Muscle of arm (tissue), 12 donors: ENCODE results near the gene TRIM8. TPM values are rescaled to one million over a fixed set of nuclear protein-coding genes. Genes with fewer than 3 reads are reported as not detected.
"Not testable (repeated sequence)": the region's sequence is repeated elsewhere in the genome, so short reads cannot be mapped to it uniquely, and the experiment has no call there.

Experiments used
- DNase-seq: peaks from one replicate; pipeline ENCODE4 v3.0.0-alpha.2; 2013
- polyA plus RNA-seq, 12 donors: library from polyadenylated mRNA; unstranded; fragments of 120-200 nt; gene quantifications; one replicate each; pipeline ENCODE4 v1.2.1, GENCODE V29; 2013; ENCODE audit not compliant: insufficient read length in 12 of 12

TRIM8 gene
- polyA plus RNA-seq, 12 donors, result 60.8 to 367 (median 74.1) TPM

DNA sequence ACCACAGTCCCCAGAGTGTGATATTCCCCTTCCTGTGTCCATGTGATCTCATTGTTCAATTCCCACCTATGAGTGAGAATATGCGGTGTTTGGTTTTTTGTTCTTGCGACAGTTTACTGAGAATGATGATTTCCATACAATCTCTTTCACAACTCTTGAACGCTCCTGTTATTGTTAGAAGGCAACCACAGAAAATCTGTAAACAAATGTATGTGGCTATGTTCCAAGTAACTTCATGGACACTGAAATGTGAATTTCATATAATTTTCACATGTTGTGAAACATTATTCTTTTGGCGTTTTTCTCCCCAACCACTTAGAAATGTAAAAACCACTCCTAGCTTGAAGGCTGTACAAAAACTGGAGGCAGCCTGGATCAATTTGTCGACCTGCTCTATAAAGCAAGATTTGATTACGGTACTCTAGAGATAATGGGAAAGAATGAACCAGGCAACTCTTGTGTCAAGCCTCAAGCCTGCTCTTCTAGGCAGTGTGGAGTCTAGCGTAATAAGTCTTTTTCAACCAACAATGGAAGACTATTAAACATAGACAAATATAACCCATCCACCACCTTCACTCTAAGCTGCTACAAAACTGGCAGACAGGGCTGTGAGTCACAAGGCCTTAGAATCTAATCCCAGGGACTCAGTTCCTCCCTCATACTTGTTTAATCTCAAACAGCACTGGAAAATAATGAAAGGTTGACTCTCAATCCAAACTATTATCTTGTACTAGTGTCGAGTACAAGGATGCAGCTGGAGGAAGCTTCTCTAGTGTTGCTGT, 47.2 kb downstream of the TRIM8 start:
- DNase-seq, result no peak

DNA sequence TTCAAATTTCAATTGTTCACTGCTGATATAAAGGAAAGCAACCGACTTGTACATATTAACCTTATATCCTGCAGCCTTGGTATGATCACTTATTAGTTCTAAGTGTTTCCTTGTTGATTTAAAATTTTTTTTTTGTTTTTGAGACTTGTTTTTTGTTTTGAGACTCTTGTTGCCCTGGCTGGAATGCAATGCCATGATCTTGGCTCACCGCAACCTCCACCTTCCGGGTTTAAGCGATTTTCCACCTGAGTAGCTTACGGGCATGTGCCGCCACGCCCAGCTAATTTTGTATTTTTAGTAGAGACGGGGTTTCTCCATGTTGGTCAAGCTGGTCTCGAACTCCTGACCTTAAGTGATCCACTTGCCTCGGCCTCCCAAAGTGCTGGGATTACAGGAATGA, 51.1 kb downstream of the TRIM8 start:
- DNase-seq, result not testable (repeated sequence)

DNA sequence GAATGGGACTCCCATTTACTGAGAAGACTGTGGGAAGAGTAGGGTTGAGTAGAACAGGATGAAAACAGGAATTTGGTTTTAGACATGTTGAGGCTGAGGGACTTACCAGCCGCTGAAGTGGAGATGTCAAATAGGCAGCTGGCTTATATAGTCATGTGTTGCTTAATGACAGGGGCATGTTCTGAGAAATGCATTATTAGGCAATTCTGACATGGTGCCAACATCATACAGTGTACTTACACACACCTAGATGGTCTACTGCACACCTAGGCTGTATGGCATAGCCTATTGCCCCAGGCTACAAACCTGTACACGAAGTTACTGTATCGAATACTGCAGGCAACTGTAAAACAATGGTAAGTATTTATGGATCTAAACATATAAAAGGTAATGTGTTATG, 52.5 kb downstream of the TRIM8 start:
- DNase-seq, result no peak

DNA sequence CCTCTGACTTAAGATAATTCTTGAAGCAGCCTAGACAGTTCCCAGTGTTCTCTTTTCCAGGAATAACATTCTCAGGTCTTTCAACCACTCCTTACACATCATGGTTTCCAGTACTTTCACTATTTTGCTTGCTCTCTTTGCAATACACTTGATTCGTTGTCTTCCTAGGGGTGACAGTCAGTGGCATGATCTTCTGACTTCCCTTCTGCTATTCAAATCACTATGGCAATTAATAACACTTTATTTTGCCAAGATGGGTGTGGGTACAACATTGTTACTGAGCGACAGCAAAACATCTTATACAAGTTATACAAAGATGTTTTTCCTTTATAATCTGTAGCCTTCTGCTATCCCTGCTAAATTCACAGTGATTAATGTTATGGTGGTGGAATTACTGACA, 54.6 kb downstream of the TRIM8 start:
- DNase-seq, result no peak

DNA sequence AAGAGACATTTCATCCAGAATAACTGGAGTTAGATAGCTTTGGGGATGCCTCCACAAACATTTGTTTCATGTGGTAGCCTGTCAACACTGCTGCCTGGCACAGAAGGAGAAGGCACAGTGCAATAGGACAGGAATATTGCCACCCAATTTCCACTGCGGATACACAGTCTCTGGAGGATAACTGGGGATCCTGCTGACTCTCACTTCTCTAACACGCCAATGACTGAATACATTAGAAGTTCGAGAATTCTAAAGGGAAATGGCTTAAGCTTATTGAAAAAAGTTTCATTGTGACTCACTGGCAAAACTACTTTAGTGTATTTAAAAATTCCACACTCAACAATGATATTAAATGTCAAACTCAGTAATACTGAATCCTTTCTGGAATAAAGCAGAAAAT, 57.0 kb downstream of the TRIM8 start:
- DNase-seq, result no peak

DNA sequence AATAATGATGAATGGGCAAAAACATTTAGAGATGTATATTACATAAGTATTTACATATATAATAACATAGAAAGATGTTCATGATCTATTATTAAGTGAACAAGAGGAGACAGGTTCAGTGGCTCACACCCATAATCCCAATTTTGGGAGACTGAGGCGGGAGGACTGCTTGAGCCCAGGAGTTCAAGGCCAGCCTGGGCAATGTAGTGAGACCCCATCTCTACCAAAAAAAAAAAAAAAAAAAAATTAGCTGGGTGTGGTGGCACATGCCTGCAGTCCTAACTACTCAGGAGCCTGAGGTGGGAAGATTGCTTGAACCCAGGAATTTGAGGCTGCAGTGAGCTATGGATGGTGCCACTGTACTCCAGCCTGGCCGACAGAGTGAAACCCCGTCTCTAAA, 57.5 kb downstream of the TRIM8 start:
- no peak for DNase-seq

DNA sequence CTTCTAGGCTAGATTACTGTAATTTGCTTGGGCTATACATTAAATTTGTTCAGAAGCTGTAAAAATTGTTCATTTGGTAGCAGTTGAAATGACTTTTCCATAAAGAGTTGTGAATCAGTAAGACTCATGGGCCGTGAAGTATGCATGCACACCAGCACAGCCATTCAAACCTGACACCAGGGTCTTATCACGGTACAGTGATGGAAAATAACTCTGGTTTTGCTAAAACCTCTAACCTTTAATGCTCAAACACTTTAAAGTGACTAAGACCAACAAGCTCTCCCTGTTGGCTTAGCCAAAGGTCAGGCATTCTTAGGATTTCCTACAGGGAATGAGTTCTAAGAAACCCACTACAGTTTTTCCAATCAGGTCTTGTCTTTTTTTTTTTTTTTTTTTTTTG, 58.5 kb downstream of the TRIM8 start:
- no peak for DNase-seq

DNA sequence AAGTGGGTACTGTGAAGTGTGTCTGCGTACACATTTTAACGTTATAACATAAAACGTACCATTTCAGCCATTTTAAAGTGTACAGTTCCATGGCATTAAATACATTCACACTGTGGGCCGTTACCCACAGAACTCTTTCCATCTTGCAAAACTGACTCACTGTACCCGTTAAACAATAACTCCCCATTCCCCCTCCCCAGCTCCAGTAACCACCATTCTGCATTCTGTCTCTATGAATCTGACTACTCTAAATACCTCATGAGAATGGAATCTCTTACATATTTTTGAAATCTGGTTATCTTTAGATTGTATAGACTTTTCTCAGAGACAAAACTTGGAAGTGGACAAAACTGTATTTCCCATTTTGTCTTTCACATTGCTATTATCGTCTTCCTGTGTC, 60.6 kb downstream of the TRIM8 start:
- no peak for DNase-seq

DNA sequence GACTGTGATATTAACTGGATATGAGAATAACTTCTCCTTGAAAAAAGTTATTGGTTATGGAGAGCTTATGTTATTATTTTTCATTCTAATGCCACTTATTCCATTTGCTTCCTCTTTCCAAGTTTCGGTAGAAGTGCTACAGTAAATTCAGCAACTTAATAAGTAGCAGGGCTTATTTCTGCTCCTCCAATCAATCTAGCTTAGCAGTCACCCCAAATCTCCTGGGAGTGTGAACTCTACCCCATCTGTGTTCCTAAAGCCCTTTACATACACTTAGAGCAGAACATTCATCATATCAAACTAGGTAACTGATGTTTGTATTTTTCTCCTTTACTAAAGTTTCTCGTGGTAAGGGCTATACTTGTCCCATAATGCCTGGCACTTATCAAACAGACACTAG, 61.3 kb downstream of the TRIM8 start:
- no peak for DNase-seq

Other genes with a start within 250 kb of the TRIM8 start
- 10 to 100 TPM in 11 of 12 donors, not detected in 1; 11.2 to 29.2 (median 14.8) TPM for gene NFKB2, start 248.8 kb upstream of the TRIM8 start, polyA plus RNA-seq
- 10 to 100 TPM in 2 of 12 donors, 1 to 10 TPM in 9, not detected in 1; 2.6 to 25.8 (median 5.0) TPM for gene PSD, start 225.7 kb upstream of the TRIM8 start, polyA plus RNA-seq
- 1 to 10 TPM in 10 of 12 donors, not detected in 2; 2.6 to 7.2 (median 3.9) TPM for gene FBXL15, start 223.6 kb upstream of the TRIM8 start, polyA plus RNA-seq
- 10 to 100 TPM in 11 of 12 donors, not detected in 1; 35.7 to 58.9 (median 51.1) TPM for gene CUEDC2, start 211.9 kb upstream of the TRIM8 start, polyA plus RNA-seq
- under 1 TPM in 6 of 12 donors, not detected in 6; 0.11 to 0.39 (median 0.18) TPM for gene C10orf95, start 192.9 kb upstream of the TRIM8 start, polyA plus RNA-seq
- 10 to 100 TPM in 11 of 12 donors, not detected in 1; 53.7 to 88.2 (median 81.1) TPM for gene ACTR1A, start 141.8 kb upstream of the TRIM8 start, polyA plus RNA-seq
- gene SUFU, start 140.5 kb upstream of the TRIM8 start, polyA plus RNA-seq, result 10 to 100 TPM in 11 of 12 donors, not detected in 1; 10.8 to 24.1 (median 15.3) TPM
- gene ARL3, start 69.9 kb downstream of the TRIM8 start, polyA plus RNA-seq, result 10 to 100 TPM in 11 of 12 donors, not detected in 1; 10.6 to 18.8 (median 13.8) TPM
- 10 to 100 TPM in 2 of 12 donors, 1 to 10 TPM in 9, not detected in 1; 3.5 to 11.4 (median 5.7) TPM for gene SFXN2, start 70.2 kb downstream of the TRIM8 start, polyA plus RNA-seq
- gene WBP1L, start 99.5 kb downstream of the TRIM8 start, polyA plus RNA-seq, result 10 to 100 TPM in 11 of 12 donors, not detected in 1; 37.9 to 52.1 (median 45.0) TPM
- gene CYP17A1, start 192.9 kb downstream of the TRIM8 start, polyA plus RNA-seq, result 1 to 10 TPM in 1 of 12 donors, under 1 TPM in 9, not detected in 2; 0.12 to 1.0 (median 0.64) TPM
- 100 to 1,000 TPM in 1 of 12 donors, 10 to 100 TPM in 11; 20.0 to 240 (median 27.4) TPM for gene BORCS7, start 209.8 kb downstream of the TRIM8 start, polyA plus RNA-seq
- gene AS3MT, start 225.0 kb downstream of the TRIM8 start, polyA plus RNA-seq, result 10 to 100 TPM in 6 of 12 donors, 1 to 10 TPM in 5, not detected in 1; 4.8 to 14.3 (median 10.1) TPM